ENCODE results near the gene IGF2BP2.

DNA sequence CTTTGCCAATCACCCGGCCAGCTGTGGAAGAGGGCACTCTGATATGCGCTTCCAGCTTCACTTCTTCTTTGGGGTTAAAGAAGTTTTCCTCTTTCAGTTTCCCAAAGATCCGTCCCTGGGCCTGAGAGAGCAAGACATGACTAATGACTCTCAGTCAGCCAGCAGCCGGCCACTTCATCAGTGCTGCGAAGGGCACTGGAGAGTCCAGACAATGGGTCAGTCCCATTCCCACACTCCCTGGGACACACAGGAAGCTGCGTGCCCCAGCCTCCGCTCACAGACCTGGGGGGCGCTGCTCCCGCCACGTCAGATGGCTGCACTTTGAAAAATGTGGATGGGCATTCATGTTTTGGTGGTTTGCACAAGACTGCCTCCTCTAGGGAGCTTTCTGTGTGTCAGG, 175.4 kb downstream of the IGF2BP2 start:
- TF ChIP-seq, protein P1, sequence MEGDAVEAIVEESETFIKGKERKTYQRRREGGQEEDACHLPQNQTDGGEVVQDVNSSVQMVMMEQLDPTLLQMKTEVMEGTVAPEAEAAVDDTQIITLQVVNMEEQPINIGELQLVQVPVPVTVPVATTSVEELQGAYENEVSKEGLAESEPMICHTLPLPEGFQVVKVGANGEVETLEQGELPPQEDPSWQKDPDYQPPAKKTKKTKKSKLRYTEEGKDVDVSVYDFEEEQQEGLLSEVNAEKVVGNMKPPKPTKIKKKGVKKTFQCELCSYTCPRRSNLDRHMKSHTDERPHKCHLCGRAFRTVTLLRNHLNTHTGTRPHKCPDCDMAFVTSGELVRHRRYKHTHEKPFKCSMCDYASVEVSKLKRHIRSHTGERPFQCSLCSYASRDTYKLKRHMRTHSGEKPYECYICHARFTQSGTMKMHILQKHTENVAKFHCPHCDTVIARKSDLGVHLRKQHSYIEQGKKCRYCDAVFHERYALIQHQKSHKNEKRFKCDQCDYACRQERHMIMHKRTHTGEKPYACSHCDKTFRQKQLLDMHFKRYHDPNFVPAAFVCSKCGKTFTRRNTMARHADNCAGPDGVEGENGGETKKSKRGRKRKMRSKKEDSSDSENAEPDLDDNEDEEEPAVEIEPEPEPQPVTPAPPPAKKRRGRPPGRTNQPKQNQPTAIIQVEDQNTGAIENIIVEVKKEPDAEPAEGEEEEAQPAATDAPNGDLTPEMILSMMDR (conservative IDR thresholded peaks at IDR 0.05) = no peak
- TF ChIP-seq ZFX (IDR thresholded peaks at IDR 0.05) = no peak
